ENCODE results near the gene IDI1. TPM values are rescaled to one million over a fixed set of nuclear protein-coding genes. Genes with fewer than 3 reads are reported as not detected.

Gene IDI1
- 10 to 100 TPM; 13.7 to 29.8 (median 18.4) TPM for total RNA-seq
- 10 to 100 TPM in 1 of 2 donors, 1 to 10 TPM in 1; 9.1 to 44.8 TPM for polyA plus RNA-seq
- long read RNA-seq, donor 1, transcript IDI1-205 (4 exons, 1,066 nt): minor isoform, 12 of 39 reads
- long read RNA-seq, donor 1, transcript IDI1-201 (5 exons, 2,301 nt): major isoform, 15 of 39 reads
- long read RNA-seq, donor 1, partial matches to known transcripts: 4 of 39 reads
- long read RNA-seq, donor 1, other reads (novel, unspliced or antisense): 8 of 39 reads
- long read RNA-seq, donor 2, transcript IDI1-205 (4 exons, 1,066 nt): major isoform, 121 of 240 reads
- long read RNA-seq, donor 2, transcript IDI1-201 (5 exons, 2,301 nt): minor isoform, 99 of 240 reads
- long read RNA-seq, donor 2, partial matches to known transcripts: 16 of 240 reads
- long read RNA-seq, donor 2, other reads (novel, unspliced or antisense): 4 of 240 reads
- long read RNA-seq, donor 3, transcript IDI1-201 (5 exons, 2,301 nt): major isoform, 44 of 75 reads
- long read RNA-seq, donor 3, transcript IDI1-205 (4 exons, 1,066 nt): minor isoform, 16 of 75 reads
- long read RNA-seq, donor 3, partial matches to known transcripts: 7 of 75 reads
- long read RNA-seq, donor 3, other reads (novel, unspliced or antisense): 8 of 75 reads

DNA sequence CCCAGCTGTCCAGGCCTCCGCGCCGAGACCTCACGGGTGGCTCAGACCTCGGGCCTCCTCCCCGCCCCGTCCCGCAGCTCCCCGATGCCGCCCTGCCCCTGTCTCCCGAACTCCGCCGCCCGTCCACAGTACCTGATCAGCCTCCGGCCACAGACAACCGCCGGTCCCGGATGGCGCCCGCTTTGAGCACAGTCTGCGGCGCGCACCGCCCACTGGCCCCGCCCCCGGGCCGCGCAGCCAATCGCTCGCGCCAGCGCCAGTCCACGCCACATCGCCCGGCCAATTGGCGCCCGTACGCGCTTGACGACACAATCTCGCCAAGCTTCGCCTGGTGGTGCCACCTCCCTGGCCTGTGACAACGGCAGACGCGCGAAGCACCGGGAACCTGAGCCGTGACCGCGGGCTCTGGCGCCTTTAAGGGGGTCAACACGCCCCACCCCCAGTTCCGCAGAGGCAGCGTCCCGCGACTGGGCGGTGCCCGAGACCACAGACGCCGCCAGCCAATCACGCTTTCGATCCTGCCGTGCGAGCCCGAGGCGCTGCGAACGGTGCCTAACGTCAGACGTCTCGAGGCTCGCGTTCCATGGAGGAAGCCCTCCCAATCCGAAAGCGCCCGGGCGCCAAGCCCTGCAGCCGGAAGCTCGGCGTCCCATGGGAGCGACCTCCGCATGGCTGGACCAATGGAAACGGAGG is at the start of gene IDI1:
TSS of gene IDI1 (minus strand) at position 388 of the 693 bp plus-strand sequence. CDS start at position 272, 116 bp downstream.
- Histone ChIP-seq H3K4me3 (peak within 1 kb of the TSS; percentile 52 to 95 (median 82)), H3K4me1 (peaks cover 6 to 55% (median 32%) of the 10 kb centered on the region in 12 donors), H3K27me3 (no peaks in the 10 kb centered on the region), H3K36me3 (peaks cover 0 to 38% (median 26%) of the 10 kb centered on the region in 9 donors), H3K27ac (peak within 1 kb of the TSS; percentile 95 to 100 (median 98)), H3K9me3 (no peaks in the 10 kb centered on the region)
- ATAC-seq (peak; percentile 94 to 96 (median 95)), DNase-seq (peak; percentile 98 to 99 (median 99))
- TF ChIP-seq, protein P1, sequence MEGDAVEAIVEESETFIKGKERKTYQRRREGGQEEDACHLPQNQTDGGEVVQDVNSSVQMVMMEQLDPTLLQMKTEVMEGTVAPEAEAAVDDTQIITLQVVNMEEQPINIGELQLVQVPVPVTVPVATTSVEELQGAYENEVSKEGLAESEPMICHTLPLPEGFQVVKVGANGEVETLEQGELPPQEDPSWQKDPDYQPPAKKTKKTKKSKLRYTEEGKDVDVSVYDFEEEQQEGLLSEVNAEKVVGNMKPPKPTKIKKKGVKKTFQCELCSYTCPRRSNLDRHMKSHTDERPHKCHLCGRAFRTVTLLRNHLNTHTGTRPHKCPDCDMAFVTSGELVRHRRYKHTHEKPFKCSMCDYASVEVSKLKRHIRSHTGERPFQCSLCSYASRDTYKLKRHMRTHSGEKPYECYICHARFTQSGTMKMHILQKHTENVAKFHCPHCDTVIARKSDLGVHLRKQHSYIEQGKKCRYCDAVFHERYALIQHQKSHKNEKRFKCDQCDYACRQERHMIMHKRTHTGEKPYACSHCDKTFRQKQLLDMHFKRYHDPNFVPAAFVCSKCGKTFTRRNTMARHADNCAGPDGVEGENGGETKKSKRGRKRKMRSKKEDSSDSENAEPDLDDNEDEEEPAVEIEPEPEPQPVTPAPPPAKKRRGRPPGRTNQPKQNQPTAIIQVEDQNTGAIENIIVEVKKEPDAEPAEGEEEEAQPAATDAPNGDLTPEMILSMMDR (IDR thresholded peaks at IDR 0.05): peak in 1 of 12 donors; percentile 13
- peak; percentile 96 to 99 for TF ChIP-seq POLR2A (IDR thresholded peaks at IDR 0.05)
- 0 to 1% (median 0%) methylated on average over 27 to 83 of the region's 83 CpGs for WGBS, 4 donors
- intact Hi-C loops (cut with DNase I): loop anchor here in 4 of 10 donors (1.0 to 5.0 kb wide), 4 partner anchors 61 to 118 kb away; partner anchors contain the start of genes GTPBP4 (in 3 of the 4) and LARP4B (in 2 of the 4)

DNA sequence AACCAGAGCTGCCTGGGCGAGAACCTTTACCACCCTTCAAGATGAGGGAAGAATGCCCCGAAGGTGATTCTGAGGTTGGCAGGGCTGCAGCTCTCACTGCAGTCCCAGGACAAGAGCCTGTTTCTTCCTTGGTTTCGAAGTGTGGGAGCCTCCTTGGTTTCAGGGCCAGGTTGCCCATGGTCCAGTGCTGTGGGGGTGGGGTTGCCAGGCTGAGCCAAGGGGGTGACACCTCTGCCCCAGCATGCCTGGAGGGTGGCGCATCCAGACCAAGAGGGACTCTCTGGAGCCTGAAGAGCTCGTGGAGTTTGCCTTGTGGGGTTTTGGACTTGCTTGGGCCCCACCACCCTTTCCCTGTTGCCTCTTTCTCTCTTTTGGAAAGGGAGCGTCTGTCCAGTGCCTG is 48.5 kb upstream of the IDI1 start:
- peaks cover 0 to 93% (median 79%) of the 10 kb centered on the region in 9 donors for H3K36me3 ChIP-seq
- 88 to 99% (median 94%) methylated on average over 5 to 6 of the region's 6 CpGs for WGBS, 4 donors
- no peak for DNase-seq
- H3K9me3 ChIP-seq: no peaks in the 10 kb centered on the region
- no peak overlapping the region for H3K27ac ChIP-seq
- intact Hi-C loops (cut with DNase I): no loop called here
- TF ChIP-seq POLR2A (IDR thresholded peaks at IDR 0.05): no peak
- TF ChIP-seq, protein P1 (IDR thresholded peaks at IDR 0.05): no peak
- no peaks in the 10 kb centered on the region for H3K27me3 ChIP-seq
- no peak overlapping the region for H3K4me3 ChIP-seq
- no peak for ATAC-seq
- H3K4me1 ChIP-seq: peaks cover 0 to 30% (median 11%) of the 10 kb centered on the region in 12 donors

DNA sequence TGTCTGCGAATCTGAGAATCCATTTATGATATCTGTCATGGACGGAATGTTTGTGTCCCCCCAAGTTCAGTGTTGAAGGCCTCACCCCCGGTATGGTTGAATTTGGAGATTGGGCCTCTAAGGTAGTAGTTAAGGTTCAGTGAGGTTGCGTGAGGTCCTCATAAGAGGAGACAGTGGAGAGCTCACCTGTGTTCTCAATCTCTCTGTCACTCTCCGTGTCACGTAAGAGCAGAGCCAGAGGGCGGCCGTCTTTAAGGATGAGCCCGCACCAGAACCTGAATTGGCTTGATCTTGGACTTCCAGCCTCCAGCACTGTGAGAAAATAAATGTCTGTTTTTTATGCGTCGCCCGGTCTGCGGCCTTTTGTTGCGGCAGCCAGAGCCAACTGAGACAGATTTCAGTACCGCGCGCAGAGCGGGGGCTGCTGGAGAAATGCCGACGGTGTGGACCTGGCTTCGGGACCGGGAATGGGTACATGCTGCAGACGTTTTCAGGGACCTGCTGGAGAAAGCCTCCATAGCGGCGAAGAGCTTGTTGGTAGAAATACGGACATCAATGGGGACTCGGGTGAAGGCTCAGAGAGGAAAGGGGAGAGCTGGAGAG is 47.5 kb upstream of the IDI1 start:
- Histone ChIP-seq H3K4me3 (no peak overlapping the region), H3K9me3 (no peaks in the 10 kb centered on the region), H3K4me1 (peaks cover 0 to 30% (median 11%) of the 10 kb centered on the region in 12 donors), H3K27me3 (no peaks in the 10 kb centered on the region), H3K36me3 (peaks cover 0 to 88% (median 75%) of the 10 kb centered on the region in 9 donors), H3K27ac (no peak overlapping the region)
- WGBS, 4 donors: 94 to 97% (median 95%) methylated on average over 27 of the region's 27 CpGs
- no peak for TF ChIP-seq POLR2A (IDR thresholded peaks at IDR 0.05)
- TF ChIP-seq, protein P1 (IDR thresholded peaks at IDR 0.05): no peak
- ATAC-seq (no peak), DNase-seq (no peak)
- intact Hi-C loops (cut with DNase I): no loop called here
